Measurements from ENCODE around the gene MRPS26.
"Not testable (repeated sequence)": the region's sequence is repeated elsewhere in the genome, so short reads cannot be mapped to it uniquely, and the experiment has no call there.

The MRPS26 gene

DNA sequence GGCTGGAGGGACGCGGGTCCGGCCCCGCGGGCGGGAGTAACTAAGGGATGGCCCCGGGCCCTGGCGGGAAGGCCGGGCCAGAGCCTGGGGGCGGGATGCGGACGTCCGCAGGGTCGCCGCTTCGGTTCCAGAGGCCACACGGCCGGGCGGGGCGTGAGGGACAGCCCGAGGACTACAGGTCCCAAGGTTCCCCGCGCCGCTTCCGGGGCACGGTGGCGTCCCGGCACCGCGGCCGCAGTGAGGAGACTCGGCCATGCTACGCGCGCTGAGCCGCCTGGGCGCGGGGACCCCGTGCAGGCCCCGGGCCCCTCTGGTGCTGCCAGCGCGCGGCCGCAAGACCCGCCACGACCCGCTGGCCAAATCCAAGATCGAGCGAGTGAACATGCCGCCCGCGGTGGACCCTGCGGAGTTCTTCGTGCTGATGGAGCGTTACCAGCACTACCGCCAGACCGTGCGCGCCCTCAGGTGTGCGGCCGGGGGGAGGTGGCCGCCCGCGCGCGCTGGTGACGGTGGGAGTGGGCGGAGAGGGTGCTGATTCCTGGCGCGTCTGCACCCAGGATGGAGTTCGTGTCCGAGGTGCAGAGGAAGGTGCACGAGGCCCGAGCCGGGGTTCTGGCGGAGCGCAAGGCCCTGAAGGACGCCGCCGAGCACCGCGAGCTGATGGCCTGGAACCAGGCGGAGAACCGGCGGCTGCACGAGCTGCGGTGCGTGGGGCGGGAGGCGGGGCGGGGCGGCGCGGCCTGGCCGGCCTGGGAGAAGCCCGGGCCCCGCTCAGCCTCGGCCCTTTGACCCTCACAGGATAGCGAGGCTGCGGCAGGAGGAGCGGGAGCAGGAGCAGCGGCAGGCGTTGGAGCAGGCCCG, at the start of gene MRPS26:
MRPS26 (plus strand) TSS at position 237 of the 861 bp plus-strand sequence; CDS start at position 254, 17 bp downstream.
- DNase-seq (ENCODE audit: low spot score): peak; percentile 96

DNA sequence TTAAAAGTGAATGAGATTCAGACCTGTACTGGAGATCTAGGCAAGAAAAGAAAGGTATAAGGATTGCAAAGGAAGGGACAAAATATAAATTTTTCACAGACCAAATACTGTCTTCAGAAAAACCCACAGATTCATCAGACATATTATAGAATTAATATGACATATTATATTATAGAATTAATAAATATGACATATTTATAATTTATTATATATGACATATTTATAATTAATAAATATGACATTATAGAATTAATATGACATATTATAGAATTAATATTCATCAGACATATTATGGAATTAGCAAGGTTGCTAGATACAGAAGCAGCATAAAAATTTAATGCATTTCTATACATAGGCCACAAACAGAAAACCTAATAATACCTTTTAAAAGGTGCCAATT, 47.1 kb upstream of the MRPS26 start:
- DNase-seq (ENCODE audit: low spot score): no peak

DNA sequence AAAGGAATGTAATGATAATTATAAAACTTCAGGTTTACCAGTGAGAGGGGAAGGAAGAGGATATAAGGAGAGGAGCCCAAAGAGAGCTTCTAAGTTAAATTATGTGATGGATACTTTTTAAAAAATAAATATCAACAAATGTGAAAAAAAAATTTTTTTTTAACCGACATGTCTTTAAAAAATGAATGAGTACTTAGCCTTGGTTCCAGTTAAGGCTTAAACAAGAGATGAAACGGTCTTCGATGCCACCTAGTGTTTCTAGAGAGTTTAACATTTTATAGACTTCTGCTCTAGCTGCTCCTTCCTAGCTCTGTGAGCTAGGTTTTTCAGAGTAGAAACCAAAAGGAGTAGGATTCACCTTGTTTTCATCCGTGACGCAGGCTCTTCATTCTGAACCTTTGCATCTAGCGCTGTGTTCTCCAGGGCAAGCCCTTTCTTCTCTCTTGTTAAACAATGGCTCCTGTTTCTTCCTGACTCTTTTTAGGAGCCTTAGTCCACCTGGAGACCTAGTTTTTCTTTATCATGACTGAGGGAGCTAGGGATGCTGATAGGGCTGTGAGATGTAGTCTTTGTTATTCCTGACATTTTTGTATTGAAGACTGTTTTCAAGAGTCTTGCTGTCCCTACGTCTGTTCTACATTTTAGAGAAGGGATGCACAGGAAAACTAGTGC, 44.9 kb upstream of the MRPS26 start:
- no peak for DNase-seq (ENCODE audit: low spot score)

DNA sequence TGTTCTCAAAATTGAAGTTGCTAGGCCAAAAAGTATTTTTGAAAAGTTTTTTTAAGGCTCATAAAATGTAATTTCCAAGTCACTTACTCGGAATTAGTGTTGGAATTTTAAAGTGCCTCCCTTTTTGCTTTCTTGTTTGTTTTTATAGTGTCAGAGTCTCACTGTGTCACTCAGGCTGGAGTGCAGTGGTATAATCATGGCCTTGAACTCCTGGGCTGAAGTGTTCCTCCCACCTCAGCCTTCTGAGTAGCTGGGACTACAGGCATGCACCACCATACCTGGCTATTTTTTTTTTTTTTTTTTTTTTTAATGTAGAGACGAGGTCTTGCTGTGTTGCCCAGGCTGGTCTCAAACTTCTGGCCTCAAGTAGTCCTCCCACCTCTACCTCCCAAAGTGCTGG, 42.4 kb upstream of the MRPS26 start:
- DNase-seq (ENCODE audit: low spot score): no peak

DNA sequence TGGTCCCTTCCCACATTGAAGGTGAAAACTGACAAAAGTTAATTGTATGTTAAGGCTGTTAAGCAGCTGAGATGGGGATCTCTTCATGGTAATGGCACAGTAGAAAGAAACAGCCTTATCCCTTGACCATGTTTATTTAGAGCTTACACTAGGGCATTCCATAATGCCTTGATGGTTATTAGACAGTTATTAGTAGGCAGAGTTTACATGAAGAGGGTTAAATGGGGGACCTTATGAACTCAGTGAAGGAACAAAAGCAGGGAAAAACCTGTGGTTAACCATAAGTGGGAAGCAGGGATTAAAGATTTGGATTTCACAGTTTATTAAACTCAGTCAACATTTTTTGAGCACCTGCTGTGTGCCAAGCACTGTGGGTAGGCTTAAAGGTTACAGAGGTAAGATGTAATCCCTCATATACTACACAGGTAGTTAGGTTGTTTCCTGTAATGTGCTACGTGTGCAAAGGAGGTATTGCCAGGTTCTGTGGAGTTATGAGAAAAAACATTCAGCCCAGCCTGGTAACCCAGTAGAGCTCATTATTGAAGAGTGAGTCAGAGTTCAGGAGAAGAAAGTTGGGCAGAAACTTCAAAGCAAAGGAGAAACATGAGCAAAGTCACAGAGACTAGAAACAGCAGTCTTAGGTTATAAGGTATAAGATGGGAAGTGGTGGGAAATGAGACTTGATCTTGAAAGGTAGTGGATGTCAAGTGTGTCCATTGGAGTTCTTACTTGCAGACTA, 34.7 kb upstream of the MRPS26 start:
- peak; percentile 61 for DNase-seq (ENCODE audit: low spot score)

DNA sequence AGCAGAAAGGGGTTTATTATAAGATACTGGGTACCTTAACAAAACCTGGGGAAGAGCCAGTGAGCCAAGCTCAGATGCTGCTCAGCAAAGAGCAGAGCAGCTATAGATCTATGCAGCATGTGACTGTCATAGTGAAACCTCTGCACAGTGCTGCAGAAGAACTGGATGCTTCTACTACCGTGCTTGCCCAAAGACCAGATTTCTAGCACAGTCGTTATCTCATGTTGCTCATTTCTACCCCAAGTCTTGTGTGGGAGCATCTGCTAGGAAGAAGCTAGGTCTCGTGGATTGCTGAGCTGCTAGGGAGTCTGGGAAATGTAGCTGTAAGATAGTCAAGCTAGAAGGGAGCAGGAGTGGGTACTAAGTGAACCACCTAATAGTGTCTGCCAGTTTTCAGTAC, 34.1 kb upstream of the MRPS26 start:
- no peak for DNase-seq (ENCODE audit: low spot score)

DNA sequence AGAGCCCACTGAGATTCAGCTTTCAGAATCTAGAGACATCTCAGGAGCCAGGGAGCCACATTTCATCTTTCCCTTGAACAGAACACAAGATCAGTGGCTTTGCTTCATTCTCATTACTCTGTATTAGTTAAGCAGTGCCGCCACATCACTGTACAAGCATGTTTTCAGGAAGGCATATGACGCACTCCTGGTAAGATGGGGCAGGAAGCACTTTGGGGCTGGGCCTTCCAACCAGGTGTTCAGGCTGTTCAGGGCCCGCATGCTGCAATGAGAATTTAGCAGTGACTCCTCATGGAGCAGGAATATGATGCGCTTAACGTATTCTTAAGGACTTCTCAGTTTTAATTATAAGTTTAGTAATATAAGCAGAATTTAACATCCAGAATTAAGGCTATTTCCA, 32.1 kb upstream of the MRPS26 start:
- no peak for DNase-seq (ENCODE audit: low spot score)

DNA sequence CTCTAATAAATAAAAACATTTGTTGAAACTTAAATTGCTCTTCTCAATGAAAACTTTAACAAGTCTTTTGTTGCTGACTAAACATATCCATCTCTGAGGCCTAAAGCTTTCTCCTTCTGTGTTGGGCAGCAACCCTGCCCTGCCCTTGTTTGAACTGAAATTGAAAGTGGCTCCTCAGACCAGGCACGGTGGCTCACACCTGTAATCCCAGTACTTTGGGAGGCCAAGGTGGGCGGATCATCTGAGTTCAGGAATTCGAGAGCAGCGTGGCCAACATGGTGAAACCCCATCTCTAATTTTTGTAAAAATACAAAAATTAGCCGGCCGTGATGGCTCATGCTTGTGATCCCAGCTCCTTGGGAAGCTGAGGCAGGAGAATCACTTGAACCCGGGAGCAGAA, 31.7 kb upstream of the MRPS26 start:
- DNase-seq (ENCODE audit: low spot score): no peak

DNA sequence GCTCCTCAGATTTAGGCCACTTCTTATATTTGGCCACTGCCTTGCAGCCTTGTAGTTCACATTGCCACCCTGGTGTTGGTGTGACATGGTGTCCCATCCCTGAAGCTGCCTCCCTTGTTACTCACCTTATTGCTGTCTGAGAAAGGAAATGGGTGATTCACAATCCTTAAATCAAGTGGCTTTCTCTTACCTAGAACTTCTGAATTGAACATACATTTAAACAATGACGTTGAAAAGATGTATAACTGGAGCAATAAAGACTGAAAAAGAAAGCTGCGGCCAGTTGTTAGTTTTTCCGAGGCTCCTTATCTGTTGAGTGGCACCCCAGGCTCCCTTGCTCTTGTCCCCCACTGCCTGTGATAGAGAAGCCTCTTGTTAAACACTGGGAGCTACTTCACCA, 31.2 kb upstream of the MRPS26 start:
- DNase-seq (ENCODE audit: low spot score): no peak

DNA sequence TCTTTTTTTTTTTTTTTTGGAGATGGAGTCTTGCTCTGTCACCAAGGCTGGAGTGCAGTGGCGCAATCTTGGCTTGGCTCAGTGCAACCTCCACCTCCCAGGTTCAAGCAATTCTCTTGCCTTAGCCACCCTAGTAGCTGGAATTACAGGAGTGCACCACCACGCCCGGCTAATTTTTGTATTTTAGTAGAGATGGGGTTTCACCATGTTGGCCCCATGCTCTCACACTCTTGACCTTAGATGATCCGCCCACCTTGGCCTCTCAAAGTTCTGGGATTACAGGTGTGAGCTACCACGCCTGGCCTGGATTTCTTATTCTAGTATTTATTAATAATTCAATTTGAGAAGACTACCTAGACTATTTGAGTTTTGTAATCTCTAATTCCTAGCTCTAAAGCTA, 30.6 kb upstream of the MRPS26 start:
- DNase-seq (ENCODE audit: low spot score): not testable (repeated sequence)

DNA sequence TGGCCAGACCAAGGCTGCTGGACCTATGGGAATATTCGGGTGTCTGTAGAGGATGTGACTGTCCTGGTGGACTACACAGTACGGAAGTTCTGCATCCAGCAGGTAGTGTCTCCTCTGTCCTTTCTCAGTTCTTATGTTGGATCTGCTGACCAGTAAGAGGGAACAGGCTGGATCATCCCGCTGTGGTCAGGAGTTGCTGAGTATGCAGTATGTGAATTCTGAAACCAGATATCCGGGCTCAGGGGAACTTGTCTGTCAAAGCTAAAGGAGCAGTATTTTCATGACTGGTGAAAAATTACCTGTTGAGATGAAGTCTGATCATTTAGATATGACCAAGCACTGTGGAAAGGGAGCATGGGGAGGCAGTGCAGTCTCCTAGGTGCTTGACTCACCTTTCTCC, 24.5 kb upstream of the MRPS26 start:
- no peak for DNase-seq (ENCODE audit: low spot score)

DNA sequence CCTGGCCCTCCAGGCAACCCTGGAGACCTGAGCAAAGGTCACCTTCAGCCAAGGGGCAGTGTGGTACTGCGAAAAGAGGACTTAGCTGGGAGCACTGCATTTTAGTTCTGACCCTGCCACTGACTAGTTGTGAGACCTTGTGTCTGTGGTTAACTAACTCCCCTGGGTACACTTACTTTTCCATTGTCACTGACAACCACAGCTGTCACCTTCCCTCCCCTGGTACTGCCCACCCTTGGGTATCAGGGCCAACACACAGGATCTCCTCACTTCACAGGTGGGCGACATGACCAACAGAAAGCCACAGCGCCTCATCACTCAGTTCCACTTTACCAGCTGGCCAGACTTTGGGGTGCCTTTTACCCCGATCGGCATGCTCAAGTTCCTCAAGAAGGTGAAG, 24.1 kb upstream of the MRPS26 start:
- no peak for DNase-seq (ENCODE audit: low spot score)

DNA sequence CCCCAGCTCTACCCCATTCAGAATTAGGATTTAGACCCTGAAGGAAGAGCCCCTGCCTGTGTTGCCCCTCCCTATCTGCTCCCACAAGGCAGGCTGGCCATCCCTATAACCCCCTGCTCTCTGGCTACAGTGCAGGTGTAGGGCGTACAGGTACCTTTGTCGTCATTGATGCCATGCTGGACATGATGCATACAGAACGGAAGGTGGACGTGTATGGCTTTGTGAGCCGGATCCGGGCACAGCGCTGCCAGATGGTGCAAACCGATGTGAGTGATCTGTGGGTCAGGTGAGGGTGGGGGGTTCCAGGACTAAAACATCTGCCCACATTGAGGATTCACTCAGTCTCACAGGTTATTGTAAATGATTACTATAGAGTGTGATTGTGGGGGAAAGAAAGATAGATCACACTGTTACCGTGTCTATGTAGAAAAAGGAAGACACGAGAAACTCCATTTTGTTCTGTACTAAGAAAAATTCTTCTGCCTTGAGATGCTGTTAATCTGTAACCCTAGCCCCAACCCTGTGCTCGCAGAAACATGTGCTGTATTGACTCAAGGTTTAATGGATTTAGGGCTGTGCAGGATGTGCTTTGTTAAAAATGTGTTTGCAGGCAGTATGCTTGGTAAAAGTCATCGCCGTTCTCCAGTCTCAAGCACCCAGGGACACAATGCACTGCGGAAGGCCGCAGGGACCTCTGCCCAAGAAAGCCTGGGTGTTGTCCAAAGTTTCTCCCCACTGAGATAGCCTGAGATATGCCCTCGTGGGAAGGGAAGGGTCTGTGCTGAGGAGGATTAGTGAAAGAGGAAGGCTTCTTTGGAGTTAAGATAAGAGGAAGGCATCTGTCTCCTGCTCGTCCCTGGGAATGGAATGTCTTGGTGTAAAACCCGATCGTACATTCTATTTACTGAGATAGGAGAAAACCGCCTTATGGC, 23.0 kb upstream of the MRPS26 start:
- DNase-seq (ENCODE audit: low spot score): not testable (repeated sequence)

DNA sequence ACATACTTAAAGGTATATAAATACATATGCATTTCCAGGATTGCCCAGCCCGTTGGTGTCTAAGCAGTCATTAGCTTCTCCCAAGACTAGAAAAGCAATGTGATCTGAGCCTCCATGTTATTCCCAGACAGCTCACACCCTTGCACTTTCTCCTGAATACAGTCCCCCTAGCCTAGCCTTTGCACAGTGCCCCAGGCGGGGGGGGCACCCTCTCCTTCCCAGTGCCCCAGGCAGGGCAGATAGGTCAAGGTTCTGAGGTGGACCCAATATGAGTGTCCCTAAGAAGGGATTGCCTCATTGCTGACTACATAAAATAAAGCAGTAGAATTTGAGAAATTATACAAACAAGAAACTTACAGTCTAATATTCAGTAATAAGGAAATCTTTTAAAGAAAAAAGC, 17.9 kb upstream of the MRPS26 start:
- no peak for DNase-seq (ENCODE audit: low spot score)

DNA sequence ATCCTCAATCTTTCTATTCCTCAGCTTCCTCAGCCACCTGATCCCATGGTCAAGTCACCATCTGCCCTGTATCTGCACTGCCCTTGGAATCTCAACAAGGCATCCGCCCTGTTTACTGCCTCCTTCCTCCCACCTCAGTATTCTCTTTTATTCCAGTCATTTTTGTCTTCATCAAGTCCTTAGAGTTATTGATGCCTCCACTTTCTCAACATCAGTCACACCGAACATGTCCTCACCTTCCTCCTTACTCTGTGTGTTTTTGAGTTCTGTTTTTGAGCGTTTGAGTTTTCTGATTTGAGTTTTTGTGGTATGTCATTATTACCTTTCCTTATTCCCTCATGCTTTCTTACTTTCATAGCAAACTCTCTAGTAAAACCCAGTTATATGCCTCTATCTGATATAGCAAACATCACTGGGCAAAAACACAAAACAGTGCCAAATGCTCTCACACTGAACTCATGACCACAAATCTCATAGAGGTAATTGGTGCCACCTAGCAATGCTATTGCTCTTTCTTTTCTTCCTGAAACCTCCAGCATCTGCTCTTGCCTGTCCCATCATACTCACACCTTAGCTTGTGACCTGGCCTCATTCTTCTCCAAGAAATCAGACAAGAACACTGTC, 14.2 kb upstream of the MRPS26 start:
- no peak for DNase-seq (ENCODE audit: low spot score)

DNA sequence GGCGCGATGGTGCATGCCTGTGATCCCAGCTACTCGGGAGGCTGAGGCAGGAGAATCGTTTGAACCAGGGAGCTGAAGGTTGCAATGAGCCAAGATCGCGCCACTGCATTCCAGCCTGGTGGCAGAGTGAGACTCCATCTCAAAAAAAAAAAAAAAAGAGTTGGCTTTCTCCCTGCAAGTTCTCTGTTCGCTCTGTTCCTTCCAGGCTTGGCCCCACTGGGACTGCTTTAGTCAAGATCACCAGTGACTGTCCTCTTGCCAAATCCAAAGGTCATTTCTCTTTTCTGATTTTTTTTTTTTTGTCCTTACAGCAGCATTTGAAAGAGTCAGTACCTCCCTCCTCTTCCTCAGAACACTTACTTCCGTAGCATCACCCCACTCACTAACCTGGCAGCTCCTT, 13.2 kb upstream of the MRPS26 start:
- DNase-seq (ENCODE audit: low spot score): no peak

DNA sequence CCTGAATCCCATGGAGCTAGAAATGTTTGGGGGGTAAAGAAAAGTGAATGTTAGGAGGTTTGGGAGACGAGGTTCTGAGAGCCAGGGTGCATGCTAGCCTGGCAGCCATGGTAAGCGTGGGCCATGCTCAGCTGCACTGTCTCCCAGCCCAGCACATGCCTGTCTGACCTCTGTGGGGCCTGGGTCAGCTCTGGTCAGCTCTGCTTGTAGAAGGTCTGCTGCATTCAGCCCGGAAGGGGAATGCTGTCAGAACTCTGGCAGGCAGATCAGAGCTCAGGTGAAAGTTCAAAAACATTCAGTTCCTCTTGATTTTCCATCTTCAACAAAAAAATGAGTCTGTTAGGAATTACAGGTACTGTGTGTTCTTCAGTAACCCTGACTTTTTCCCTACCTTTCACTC, 8.2 kb upstream of the MRPS26 start:
- DNase-seq (ENCODE audit: low spot score): no peak

DNA sequence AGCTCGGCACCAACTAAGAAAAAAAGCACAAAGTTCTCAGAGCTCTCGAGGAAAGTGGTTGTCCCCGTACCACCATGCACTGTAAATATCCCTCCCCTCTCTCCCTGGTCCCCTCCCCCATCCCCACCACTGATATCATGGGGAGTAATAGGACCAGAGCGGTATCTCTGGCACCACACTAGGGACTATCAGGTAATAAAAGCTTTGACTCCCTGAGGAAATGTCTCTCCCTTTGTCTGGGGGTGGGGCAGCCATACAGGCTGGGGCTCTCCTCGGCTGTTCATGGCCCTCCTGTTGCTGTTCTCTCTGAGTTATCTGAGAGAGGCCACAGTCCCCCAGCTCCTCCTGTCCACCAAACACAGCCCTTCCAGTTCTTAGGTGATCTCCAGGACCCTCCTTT, 7.4 kb upstream of the MRPS26 start:
- DNase-seq (ENCODE audit: low spot score): no peak

DNA sequence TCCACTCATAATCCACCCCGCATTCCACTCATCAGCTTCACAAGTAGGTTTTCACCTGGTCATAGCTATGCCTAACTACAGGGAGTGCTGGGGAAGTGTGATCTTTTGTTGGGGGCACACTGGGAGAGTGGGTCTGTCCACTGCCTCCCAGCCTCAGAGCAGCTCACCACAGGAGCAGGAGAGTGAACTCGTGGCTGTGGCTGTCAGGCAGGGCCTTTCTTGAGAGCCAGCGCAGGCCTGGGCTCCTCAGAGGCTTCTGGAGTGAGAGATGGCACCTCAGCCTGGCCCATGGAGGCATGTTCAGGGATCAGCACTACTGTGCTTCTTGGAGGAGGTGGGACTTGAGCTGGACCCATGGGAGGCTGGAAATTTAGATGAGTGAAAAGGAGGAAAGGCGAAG, 6.4 kb upstream of the MRPS26 start:
- DNase-seq (ENCODE audit: low spot score): no peak

DNA sequence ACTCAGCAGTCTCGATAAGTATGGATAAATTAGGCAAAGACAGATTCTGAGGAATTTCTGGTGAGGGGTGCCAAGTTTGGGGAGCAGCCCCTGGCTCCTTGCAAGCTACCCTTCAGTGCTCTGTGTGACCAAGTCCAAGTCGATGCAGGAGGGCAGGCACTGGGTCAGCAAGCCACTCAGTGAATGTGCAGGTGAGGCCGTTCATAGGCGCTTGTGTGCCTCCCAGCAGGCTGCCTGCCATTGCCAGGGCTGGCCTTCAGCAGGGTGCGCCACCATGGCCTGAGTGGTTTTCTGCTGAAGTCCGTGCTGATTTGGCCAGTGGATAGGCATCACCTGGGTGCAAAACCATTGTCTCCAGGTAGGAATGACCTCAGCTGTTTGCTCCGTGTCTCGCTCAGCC, 5.8 kb upstream of the MRPS26 start:
- DNase-seq (ENCODE audit: low spot score): no peak

DNA sequence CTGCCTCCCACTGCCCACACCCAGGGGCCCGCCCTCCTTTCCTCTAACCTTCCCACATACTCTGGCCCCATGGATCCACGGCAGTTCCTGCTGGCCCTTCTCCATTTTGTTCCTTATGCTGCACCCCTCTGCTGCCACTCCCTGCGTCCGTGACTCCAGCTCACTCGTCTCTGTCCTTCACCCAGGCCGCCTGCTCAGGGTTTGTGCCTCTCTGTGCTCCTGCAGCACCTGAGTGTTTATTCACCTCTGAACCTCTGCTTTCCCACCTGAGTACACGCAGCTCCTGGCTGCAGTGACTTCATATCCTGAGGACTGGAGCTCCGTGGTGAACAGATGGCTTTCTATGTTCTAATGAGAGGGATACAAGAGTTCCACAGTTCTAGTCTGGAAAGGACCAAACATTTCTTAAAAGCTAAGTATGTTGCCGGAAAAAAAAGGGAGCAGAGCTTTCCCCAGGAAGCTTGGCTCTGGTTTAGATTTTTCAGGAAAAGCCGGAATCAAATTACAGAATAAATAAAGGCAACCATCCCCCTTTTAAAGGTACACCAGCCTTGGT, 3.9 kb upstream of the MRPS26 start:
- no peak for DNase-seq (ENCODE audit: low spot score)
